K562 (cell line): Measurements from ENCODE around the gene C6orf62. TPM values are rescaled to one million over a fixed set of nuclear protein-coding genes. Genes with fewer than 3 reads are reported as not detected.
"Not testable (repeated sequence)": the region's sequence is repeated elsewhere in the genome, so short reads cannot be mapped to it uniquely, and the experiment has no call there.

Source experiments
- ELF1 ChIP-seq: fragments of 200-800 bp; sonication (Bioruptor generic); IDR thresholded peaks from 2 replicates; pipeline ENCODE4 v1.6.1; 2016; ENCODE audit warnings: missing genetic modification characterization, missing compliant biosample characterization
- FOS ChIP-seq: IDR thresholded peaks from 3 replicates; pipeline ENCODE4 v1.6.1; 2011; ENCODE audit not compliant: insufficient read length; ENCODE audit errors: extremely low read depth
- ID3 ChIP-seq, 2 experiments: fragments of 250-450 bp in 1 of 2; fragments of 450-650 bp in 1 of 2; sonication (Bioruptor Pico) in 1 of 2; IDR thresholded peaks; 2 replicates each; pipeline versions ENCODE4 v1.6.1 to v1.8.0; 2016 to 2021; ENCODE audit warnings: mild to moderate bottlenecking in 2 of 2, moderate library complexity in 2 of 2, missing compliant biosample characterization in 1 of 2, missing genetic modification characterization in 1 of 2
- MGA ChIP-seq: fragments of 450-650 bp; IDR thresholded peaks from 2 replicates; pipeline ENCODE4 v1.6.1; 2016; ENCODE audit warnings: mild to moderate bottlenecking, moderate library complexity
- NRF1 ChIP-seq, 2 experiments: fragments of 450-650 bp; IDR thresholded peaks in 1 of 2; conservative IDR thresholded peaks in 1 of 2; 2 replicates each; pipeline ENCODE4 v1.6.1; 2014; ENCODE audit warnings: mild to moderate bottlenecking in 2 of 2
- POLR2A ChIP-seq: fragments of 450-650 bp; conservative IDR thresholded peaks from 2 replicates; pipeline ENCODE4 v1.6.1; 2016
- RB1 ChIP-seq: fragments of 450-650 bp; IDR thresholded peaks from 2 replicates; pipeline ENCODE4 v1.6.1; 2017; ENCODE audit warnings: low read depth, mild to moderate bottlenecking
- TAF7 ChIP-seq: fragments of 450-650 bp; IDR thresholded peaks from 2 replicates; pipeline ENCODE4 v1.6.1; 2016; ENCODE audit warnings: missing genetic modification characterization, missing compliant biosample characterization
- TOE1 ChIP-seq, 2 experiments: fragments of 450-650 bp in 1 of 2; sonication (generic) in 1 of 2; formaldehyde crosslinking in 1 of 2; IDR thresholded peaks; 2 replicates each; pipeline versions ENCODE4 v1.7.1 to v1.8.0; 2016 to 2022; ENCODE audit warnings: borderline replicate concordance in 2 of 2, mild to moderate bottlenecking in 2 of 2, antibody characterized with exemption in 1 of 2, inconsistent platforms in 1 of 2, low read depth in 1 of 2, missing genetic modification reagents in 1 of 2, moderate library complexity in 1 of 2
- ZNF384 ChIP-seq: IDR thresholded peaks from 2 replicates; pipeline ENCODE4 v1.6.1; 2012; ENCODE audit warnings: low read depth, low read length, improper control_type of control experiment
- ZNF395 ChIP-seq: fragments of 200-800 bp; sonication (Bioruptor generic); IDR thresholded peaks from 2 replicates; pipeline ENCODE4 v1.6.1; 2017; ENCODE audit warnings: missing genetic modification characterization, missing compliant biosample characterization
- ZNF75A ChIP-seq: fragments of 450-650 bp; formaldehyde crosslinking; IDR thresholded peaks from 2 replicates; pipeline ENCODE4 v1.4.0; 2020; ENCODE audit warnings: mild to moderate bottlenecking
- polyA plus RNA-seq, 8 experiments: library from polyadenylated mRNA; depleted of rRNA in 4 of 8; stranded (reverse) in 5 of 8; unstranded in 3 of 8; fragments of >200 nt; fragmentation: Nextera tagmentation in 2 of 8; fragmentation: Illumina TruSeq in 1 of 8; extraction: Ambion mirVana in 2 of 8; extraction: Trizol in 1 of 8; gene quantifications; 2 replicates each; pipeline versions ENCODE4 v1.2.1 to v1.2.3, GENCODE V29; 2011 to 2014; ENCODE audit warnings: inconsistent platforms in 1 of 8, missing spikeins in 1 of 8
- total RNA-seq, 7 experiments: library from RNA; depleted of rRNA in 6 of 7; stranded (reverse); fragments of >200 nt in 6 of 7; fragmentation: Illumina TruSeq in 2 of 7; extraction: Trizol in 2 of 7; gene quantifications; 2 replicates each; pipeline versions ENCODE4 v1.2.1 to v1.2.3, GENCODE V29; 2011 to 2021; ENCODE audit warnings: low replicate concordance in 1 of 7

Gene C6orf62
- total and polyA plus RNA-seq, 9 of the 15 experiments (the other 6 are each of a cell fraction or from before 2014, with no cell fraction given): 48.5 to 579 (median 111) TPM

- TF ChIP-seq MGA: peak; percentile 77
- peak; percentile 65; the same call in 1 of the 2 replicates for TF ChIP-seq ZNF75A (CRISPR knock-in tag)
- TF ChIP-seq RB1: 0 out of 2 replicates have a peak, but pooled peaks have one; percentile 15
- not testable (repeated sequence) for TF ChIP-seq ID3 (CRISPR knock-in tag; IDR thresholded peaks at IDR 0.05); TOE1 (CRISPR knock-in tag; IDR thresholded peaks at IDR 0.05; ENCODE audit: borderline replicate concordance, low read depth)
- TF ChIP-seq ID3 (tag; IDR thresholded peaks at IDR 0.05): 0 out of 2 replicates have a peak, but pooled peaks have one; percentile 44
- 0 out of 2 replicates have a peak, but pooled peaks have one; percentile 16 for TF ChIP-seq ELF1
- TF ChIP-seq NRF1 (conservative IDR thresholded peaks at IDR 0.05 in 1 of 2, IDR thresholded peaks at IDR 0.05 in 1 of 2): peak; percentile 35 to 52; a peak in 3 of 4 replicates
- TF ChIP-seq POLR2A: peak; percentile 94
- peak; percentile 97 for TF ChIP-seq ZNF395 (CRISPR knock-in tag)
- TF ChIP-seq ZNF384: peak; percentile 94
- TF ChIP-seq TOE1 (IDR thresholded peaks at IDR 0.05; ENCODE audit: borderline replicate concordance): peak; percentile 41; the same call in 1 of the 2 replicates
- TF ChIP-seq TAF7: peak; percentile 86
- peak; percentile 84 for TF ChIP-seq FOS
Measured at GRCh38 chr6:24668066-24668996, 50.6 kb downstream of the C6orf62 start (continued).
